ENCODE data around the gene CZIB.

The CZIB gene

GRCh38 chr1:53246261-53247134 is 26.1 kb upstream of the CZIB start:
- no peak overlapping the region for H3K4me2 ChIP-seq (ENCODE audit: low read length)
- H3K36me3 ChIP-seq (ENCODE audit: control insufficient read depth, insufficient read depth, low read length): peaks cover 31% of the 10 kb centered on the region
- no peak overlapping the region for H3K27ac ChIP-seq (ENCODE audit: low read depth, low read length)

GRCh38 chr1:53244141-53244540 is 23.7 kb upstream of the CZIB start:
- Histone ChIP-seq H3K4me3 (ENCODE audit: low read length) (no peak overlapping the region), H2AK5ac (ENCODE audit: low read length) (no peak overlapping the region), H2BK15ac (replicated peaks; ENCODE audit: low read depth) (no peak overlapping the region), H3K27ac (ENCODE audit: low read depth, low read length) (no peak overlapping the region), H3K9ac (ENCODE audit: low read length) (no peak overlapping the region), H3K4ac (ENCODE audit: low read depth, low read length) (no peak overlapping the region), H4K8ac (ENCODE audit: low read depth, low read length) (no peak overlapping the region), H3K79me2 (ENCODE audit: control insufficient read depth, insufficient read depth, low read length) (no peaks in the 10 kb centered on the region), H2BK120ac (ENCODE audit: low read depth, low read length) (no peak overlapping the region), H3K18ac (ENCODE audit: low read length) (no peak overlapping the region), H2BK5ac (ENCODE audit: low read length) (no peak overlapping the region), H3K23ac (ENCODE audit: low read length) (no peak overlapping the region), H3K79me1 (ENCODE audit: low read length) (no peaks in the 10 kb centered on the region), H3K56ac (ENCODE audit: low read length) (no peak overlapping the region), H3K36me3 (ENCODE audit: control insufficient read depth, insufficient read depth, low read length) (peaks cover 10% of the 10 kb centered on the region), H3K4me1 (ENCODE audit: control insufficient read depth, low read depth, low read length) (no peaks in the 10 kb centered on the region), H3K27me3 (ENCODE audit: insufficient read depth, low read length, poor library complexity) (no peaks in the 10 kb centered on the region), H4K5ac (ENCODE audit: low read length) (no peak overlapping the region), H3K4me2 (ENCODE audit: low read length) (no peak overlapping the region)
- DNase-seq: no peak
- no CpG with 5 or more reads among the region's 4 CpGs for WGBS (ENCODE audit: extremely low coverage, insufficient coverage, low lambda C conversion rate)

More at GRCh38 chr1:53246261-53247134, 26.1 kb upstream of the CZIB start:
- H3K79me1 ChIP-seq (ENCODE audit: low read length): no peaks in the 10 kb centered on the region
- 100% methylated on average over 1 of the region's 4 CpGs for WGBS (ENCODE audit: extremely low coverage, insufficient coverage, low lambda C conversion rate)
- no peak overlapping the region for H3K4ac ChIP-seq (ENCODE audit: low read depth, low read length)
- H3K9ac ChIP-seq (ENCODE audit: low read length): no peak overlapping the region
- no peak overlapping the region for H3K23ac ChIP-seq (ENCODE audit: low read length)
- H4K8ac ChIP-seq (ENCODE audit: low read depth, low read length): no peak overlapping the region
- no peak overlapping the region for H3K4me3 ChIP-seq (ENCODE audit: low read length)
- H3K18ac ChIP-seq (ENCODE audit: low read length): no peak overlapping the region
- H3K4me1 ChIP-seq (ENCODE audit: control insufficient read depth, low read depth, low read length): no peaks in the 10 kb centered on the region
- no peak overlapping the region for H2BK5ac ChIP-seq (ENCODE audit: low read length)
- no peak overlapping the region for H2AK5ac ChIP-seq (ENCODE audit: low read length)
- H3K79me2 ChIP-seq (ENCODE audit: control insufficient read depth, insufficient read depth, low read length): no peaks in the 10 kb centered on the region
- H3K56ac ChIP-seq (ENCODE audit: low read length): no peak overlapping the region
- H3K27me3 ChIP-seq (ENCODE audit: insufficient read depth, low read length, poor library complexity): no peaks in the 10 kb centered on the region
- no peak overlapping the region for H2BK15ac ChIP-seq (replicated peaks; ENCODE audit: low read depth)
- no peak for DNase-seq
- H2BK120ac ChIP-seq (ENCODE audit: low read depth, low read length): no peak overlapping the region
- no peak overlapping the region for H4K5ac ChIP-seq (ENCODE audit: low read length)

- no peak overlapping the region for H4K5ac ChIP-seq (ENCODE audit: low read length)
- no peak overlapping the region for H4K8ac ChIP-seq (ENCODE audit: low read depth, low read length)
- no peak for DNase-seq
- peaks cover 7% of the 10 kb centered on the region for H3K36me3 ChIP-seq (ENCODE audit: control insufficient read depth, insufficient read depth, low read length)
- H3K4me1 ChIP-seq (ENCODE audit: control insufficient read depth, low read depth, low read length): no peaks in the 10 kb centered on the region
- WGBS (ENCODE audit: extremely low coverage, insufficient coverage, low lambda C conversion rate): no CpG with 5 or more reads among the region's 4 CpGs
- no peak overlapping the region for H3K27ac ChIP-seq (ENCODE audit: low read depth, low read length)
- H3K4ac ChIP-seq (ENCODE audit: low read depth, low read length): no peak overlapping the region
- H3K18ac ChIP-seq (ENCODE audit: low read length): no peak overlapping the region
- H3K23ac ChIP-seq (ENCODE audit: low read length): no peak overlapping the region
- H2BK15ac ChIP-seq (replicated peaks; ENCODE audit: low read depth): no peak overlapping the region
- no peak overlapping the region for H3K56ac ChIP-seq (ENCODE audit: low read length)
- no peaks in the 10 kb centered on the region for H3K27me3 ChIP-seq (ENCODE audit: insufficient read depth, low read length, poor library complexity)
- peaks cover 8% of the 10 kb centered on the region for H3K79me2 ChIP-seq (ENCODE audit: control insufficient read depth, insufficient read depth, low read length)
- H3K9ac ChIP-seq (ENCODE audit: low read length): no peak overlapping the region
- no peak overlapping the region for H2BK5ac ChIP-seq (ENCODE audit: low read length)
- H3K4me2 ChIP-seq (ENCODE audit: low read length): no peak overlapping the region
- H3K4me3 ChIP-seq (ENCODE audit: low read length): no peak overlapping the region
- H2BK120ac ChIP-seq (ENCODE audit: low read depth, low read length): no peak overlapping the region
- H3K79me1 ChIP-seq (ENCODE audit: low read length): peaks cover 5% of the 10 kb centered on the region
- no peak overlapping the region for H2AK5ac ChIP-seq (ENCODE audit: low read length)
Measured at GRCh38 chr1:53242381-53242780, 21.9 kb upstream of the CZIB start.

GRCh38 chr1:53241828-53242227 is 21.4 kb upstream of the CZIB start:
- H3K27ac ChIP-seq (ENCODE audit: low read depth, low read length): no peak overlapping the region
- H3K79me1 ChIP-seq (ENCODE audit: low read length): peaks cover 7% of the 10 kb centered on the region
- H3K79me2 ChIP-seq (ENCODE audit: control insufficient read depth, insufficient read depth, low read length): peaks cover 10% of the 10 kb centered on the region
- peaks cover 7% of the 10 kb centered on the region for H3K36me3 ChIP-seq (ENCODE audit: control insufficient read depth, insufficient read depth, low read length)
- H3K23ac ChIP-seq (ENCODE audit: low read length): no peak overlapping the region
- H3K18ac ChIP-seq (ENCODE audit: low read length): no peak overlapping the region
- H3K4me1 ChIP-seq (ENCODE audit: control insufficient read depth, low read depth, low read length): no peaks in the 10 kb centered on the region
- no CpG with 5 or more reads among the region's 2 CpGs for WGBS (ENCODE audit: extremely low coverage, insufficient coverage, low lambda C conversion rate)
- H3K4ac ChIP-seq (ENCODE audit: low read depth, low read length): no peak overlapping the region
- H3K4me2 ChIP-seq (ENCODE audit: low read length): no peak overlapping the region
- no peak overlapping the region for H4K5ac ChIP-seq (ENCODE audit: low read length)
- H3K56ac ChIP-seq (ENCODE audit: low read length): no peak overlapping the region
- H4K8ac ChIP-seq (ENCODE audit: low read depth, low read length): no peak overlapping the region
- no peaks in the 10 kb centered on the region for H3K27me3 ChIP-seq (ENCODE audit: insufficient read depth, low read length, poor library complexity)
- DNase-seq: no peak
- H2BK5ac ChIP-seq (ENCODE audit: low read length): no peak overlapping the region
- H3K4me3 ChIP-seq (ENCODE audit: low read length): no peak overlapping the region
- no peak overlapping the region for H2BK15ac ChIP-seq (replicated peaks; ENCODE audit: low read depth)
- H2BK120ac ChIP-seq (ENCODE audit: low read depth, low read length): no peak overlapping the region
- H3K9ac ChIP-seq (ENCODE audit: low read length): no peak overlapping the region
- H2AK5ac ChIP-seq (ENCODE audit: low read length): no peak overlapping the region

- Histone ChIP-seq H3K23ac (ENCODE audit: low read length) (no peak within 1 kb of the TSS), H3K4me2 (ENCODE audit: low read length) (peak within 1 kb of the TSS; percentile 92), H3K56ac (ENCODE audit: low read length) (peak within 1 kb of the TSS; percentile 96), H3K4me3 (ENCODE audit: low read length) (peak within 1 kb of the TSS; percentile 94), H3K79me2 (ENCODE audit: control insufficient read depth, insufficient read depth, low read length) (peaks cover 16% of the 10 kb centered on the region), H3K9ac (ENCODE audit: low read length) (peak within 1 kb of the TSS; percentile 91), H3K27me3 (ENCODE audit: insufficient read depth, low read length, poor library complexity) (no peaks in the 10 kb centered on the region), H4K8ac (ENCODE audit: low read depth, low read length) (peak within 1 kb of the TSS; percentile 29), H3K79me1 (ENCODE audit: low read length) (peaks cover 15% of the 10 kb centered on the region), H2BK15ac (replicated peaks; ENCODE audit: low read depth) (no peak within 1 kb of the TSS), H3K4me1 (ENCODE audit: control insufficient read depth, low read depth, low read length) (no peaks in the 10 kb centered on the region), H2BK5ac (ENCODE audit: low read length) (peak within 1 kb of the TSS; percentile 51), H3K18ac (ENCODE audit: low read length) (peak within 1 kb of the TSS; percentile 33), H2BK120ac (ENCODE audit: low read depth, low read length) (no peak within 1 kb of the TSS), H3K27ac (ENCODE audit: low read depth, low read length) (peak within 1 kb of the TSS; percentile 19), H3K36me3 (ENCODE audit: control insufficient read depth, insufficient read depth, low read length) (no peaks in the 10 kb centered on the region), H3K4ac (ENCODE audit: low read depth, low read length) (peak within 1 kb of the TSS; percentile 98), H4K5ac (ENCODE audit: low read length) (peak within 1 kb of the TSS; percentile 59), H2AK5ac (ENCODE audit: low read length) (peak within 1 kb of the TSS; percentile 37)
- peak; percentile 98 for DNase-seq
- no CpG with 5 or more reads among the region's 64 CpGs for WGBS (ENCODE audit: extremely low coverage, insufficient coverage, low lambda C conversion rate)
Measured at GRCh38 chr1:53238197-53239155, 18.0 kb upstream of the CZIB start, which contains the start of gene MAGOH. TSS of gene MAGOH (minus strand) at chr1:53238518. CDS start at chr1:53238448, 70 bp downstream.

Data from mesendoderm (in vitro differentiated cells).